GM12892 (cell line): Measurements from ENCODE around the gene MXD4. TPM values are rescaled to one million over a fixed set of nuclear protein-coding genes. Genes with fewer than 3 reads are reported as not detected.

ENCODE experiments used
- DNase-seq: peaks from one replicate; pipeline ENCODE4 v3.0.0; 2011; ENCODE audit not compliant: insufficient read length
- FAIRE-seq: peaks from 2 replicates; lab custom pipeline; 2011; peaks lifted over from hg19 to GRCh38; lab: Jason Lieb, UNC
- POLR2A ChIP-seq: IDR thresholded peaks from 2 replicates; pipeline ENCODE4 v1.6.1; 2011; ENCODE audit warnings: low read depth, low read length, control low read depth
- POLR2AphosphoS5 ChIP-seq: IDR thresholded peaks from 2 replicates; pipeline ENCODE4 v1.6.1; 2011; ENCODE audit warnings: low read depth, low read length, control low read depth
- TAF1 ChIP-seq: IDR thresholded peaks from 2 replicates; pipeline ENCODE4 v1.6.1; 2011; ENCODE audit warnings: low read depth, mild to moderate bottlenecking, control low read depth, low read length, borderline replicate concordance
- polyA plus RNA-seq: library from polyadenylated mRNA; unstranded; fragments of >200 nt; gene quantifications from one replicate; pipeline ENCODE4 v1.2.1, GENCODE V29; 2012; ENCODE audit warnings: missing spikeins, inconsistent platforms; ENCODE audit not compliant: missing spikeins

The MXD4 gene
- polyA plus RNA-seq: 5.0 TPM

- FAIRE-seq (no peak), DNase-seq (no peak)
- no peak for TF ChIP-seq POLR2AphosphoS5
- no peak for TF ChIP-seq POLR2A
- TF ChIP-seq TAF1: no peak
Observed at GRCh38 chr4:2261853-2262144, at the start of gene MXD4. MXD4 (minus strand) TSS chr4:2262109; CDS start chr4:2261980, 129 bp downstream.

- DNase-seq (no peak), FAIRE-seq (no peak)
- no peak for TF ChIP-seq POLR2AphosphoS5
- no peak for TF ChIP-seq POLR2A
- no peak for TF ChIP-seq TAF1
Observed at GRCh38 chr4:2306773-2307410, 45.0 kb upstream of the MXD4 start.

GRCh38 chr4:2305766-2306501 is 44.0 kb upstream of the MXD4 start:
- DNase-seq (no peak), FAIRE-seq (no peak)
- TF ChIP-seq TAF1 (no peak), POLR2A (no peak), POLR2AphosphoS5 (no peak)

- no peak for FAIRE-seq
Observed at GRCh38 chr4:2304877-2305561, 43.1 kb upstream of the MXD4 start.

GRCh38 chr4:2304321-2304876 is 42.5 kb upstream of the MXD4 start:
- DNase-seq (no peak), FAIRE-seq (no peak)
- no peak for TF ChIP-seq POLR2A
- TF ChIP-seq TAF1: no peak
- TF ChIP-seq POLR2AphosphoS5: no peak

More at GRCh38 chr4:2304877-2305561, 43.1 kb upstream of the MXD4 start:
- no peak for DNase-seq
- TF ChIP-seq POLR2A (no peak), TAF1 (no peak), POLR2AphosphoS5 (no peak)

GRCh38 chr4:2303686-2304320 is 41.9 kb upstream of the MXD4 start:
- TF ChIP-seq POLR2AphosphoS5: no peak
- TF ChIP-seq TAF1: no peak
- TF ChIP-seq POLR2A: no peak
- DNase-seq (no peak), FAIRE-seq (no peak)

- TF ChIP-seq POLR2AphosphoS5 (no peak), TAF1 (no peak), POLR2A (no peak)
- no peak for DNase-seq
- FAIRE-seq: no peak
Observed at GRCh38 chr4:2303121-2303685, 41.3 kb upstream of the MXD4 start.

- DNase-seq: no peak
- TF ChIP-seq TAF1 (no peak), POLR2AphosphoS5 (no peak), POLR2A (no peak)
- no peak for FAIRE-seq
Observed at GRCh38 chr4:2302387-2303119, 40.6 kb upstream of the MXD4 start.

- DNase-seq (no peak), FAIRE-seq (no peak)
- TF ChIP-seq POLR2A (no peak), POLR2AphosphoS5 (no peak), TAF1 (no peak)
Observed at GRCh38 chr4:2301806-2302205, 39.9 kb upstream of the MXD4 start.

- DNase-seq (no peak), FAIRE-seq (no peak)
- no peak for TF ChIP-seq TAF1
- TF ChIP-seq POLR2A: no peak
- TF ChIP-seq POLR2AphosphoS5: no peak
Observed at GRCh38 chr4:2301225-2301642, 39.3 kb upstream of the MXD4 start.
